GM19099 (cell line): ENCODE results near the gene USP19.

Experiments
- POLR2A ChIP-seq: IDR thresholded peaks from 3 replicates; pipeline ENCODE4 v1.6.1; 2011; ENCODE audit warnings: low read depth; ENCODE audit not compliant: insufficient read length; ENCODE audit errors: extremely low read depth

Gene USP19

DNA sequence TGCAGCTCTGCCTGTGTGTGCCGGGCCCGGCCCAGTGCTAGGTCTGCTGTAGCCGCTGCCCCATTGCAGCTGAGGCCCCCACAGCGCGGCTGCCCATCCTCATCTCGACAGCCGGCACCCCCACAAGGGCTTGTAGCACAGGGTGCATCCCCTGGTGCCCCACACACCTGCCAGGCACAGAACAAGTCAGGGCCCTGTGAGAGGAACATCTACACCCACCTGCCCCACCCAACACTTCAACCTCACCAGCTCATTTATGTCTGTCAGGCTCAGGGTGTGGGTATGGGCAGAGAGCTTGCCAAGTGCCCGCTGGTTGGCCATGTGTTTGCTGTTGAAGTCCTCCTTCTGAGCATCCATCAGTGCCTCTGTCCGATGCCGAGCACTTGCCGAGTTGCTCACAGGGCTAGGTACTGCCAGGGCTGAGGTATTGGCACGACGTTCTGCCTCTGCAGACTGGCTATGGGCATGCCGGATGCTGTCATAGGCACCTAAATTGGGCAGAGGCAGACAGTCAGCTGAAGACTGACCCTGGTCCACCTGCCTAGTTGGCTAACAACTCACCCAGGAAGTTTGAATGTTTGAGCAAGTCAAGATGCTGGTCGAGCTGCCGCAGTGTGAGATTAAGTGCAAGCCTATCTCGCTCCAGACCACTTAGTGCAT lies 2.4 kb upstream of the USP19 start:
- no peak for TF ChIP-seq POLR2A

DNA sequence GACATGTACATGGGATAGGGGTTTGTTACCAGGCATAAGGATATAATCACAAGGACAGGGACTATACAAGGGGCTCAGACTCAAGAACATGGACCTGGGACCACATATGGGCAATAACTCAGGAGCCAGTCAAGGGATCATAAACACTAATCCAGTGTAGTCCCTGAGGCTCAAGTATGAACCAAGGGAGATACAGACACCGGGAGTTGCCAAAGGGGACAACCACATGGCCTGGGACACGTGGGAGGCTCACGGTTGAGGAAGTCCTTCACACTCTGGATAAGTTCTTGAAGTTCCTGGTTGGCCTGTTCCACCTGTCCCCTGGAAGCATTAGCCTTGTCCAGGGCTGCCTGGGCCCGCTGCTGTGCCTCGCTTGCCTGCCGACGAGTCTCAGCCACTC lies 1.8 kb upstream of the USP19 start:
- no peak for TF ChIP-seq POLR2A

DNA sequence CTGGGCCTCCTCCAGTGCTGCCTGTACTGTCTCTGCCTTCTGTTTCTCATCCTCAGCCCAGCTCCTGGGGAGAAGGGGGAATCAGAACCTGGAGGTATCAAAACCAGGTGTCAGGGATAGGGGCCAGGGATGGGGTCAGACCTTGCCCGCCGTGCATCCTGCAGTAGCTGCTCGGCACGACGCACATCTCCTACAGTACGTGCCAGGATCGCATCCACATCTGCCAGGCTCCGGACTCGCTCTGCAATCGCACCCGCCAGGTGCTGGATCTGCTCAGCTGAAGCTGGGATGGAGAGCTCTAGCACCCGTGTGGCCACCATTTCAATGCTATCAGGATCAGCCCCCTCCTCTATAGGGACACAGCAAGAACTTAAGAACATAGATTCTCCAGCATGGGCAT lies 1.4 kb upstream of the USP19 start:
- no peak for TF ChIP-seq POLR2A

DNA sequence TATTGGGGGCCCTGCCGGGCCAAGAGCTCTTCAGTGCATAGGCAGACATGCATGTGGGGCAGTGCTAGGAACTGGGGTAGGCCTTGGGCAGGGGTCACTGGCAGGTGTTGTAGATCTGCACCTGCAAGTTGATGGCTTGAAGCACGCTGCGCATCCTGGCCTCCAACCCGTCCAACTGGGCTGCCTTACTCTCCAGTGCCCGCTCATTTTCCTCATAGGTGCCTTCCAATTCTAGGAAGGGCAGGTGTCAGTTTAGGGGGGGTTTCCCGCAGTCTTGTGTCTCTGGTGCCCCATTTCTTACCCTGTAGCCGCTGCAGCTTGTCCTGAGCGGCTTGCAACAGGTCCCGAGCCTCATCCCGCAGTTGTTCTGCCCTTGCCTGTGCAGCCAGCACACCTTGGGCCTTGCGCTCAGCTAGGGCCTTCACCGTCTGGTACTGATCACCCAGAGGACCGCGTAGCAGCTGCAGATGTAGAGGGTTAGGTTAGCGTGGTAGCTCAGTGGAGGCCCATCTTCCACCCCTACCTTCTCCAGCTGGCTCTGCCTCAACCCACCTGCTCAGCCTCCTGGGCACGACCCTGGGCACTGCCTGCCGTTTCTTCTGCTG lies 611 bp upstream of the USP19 start:
- no peak for TF ChIP-seq POLR2A

DNA sequence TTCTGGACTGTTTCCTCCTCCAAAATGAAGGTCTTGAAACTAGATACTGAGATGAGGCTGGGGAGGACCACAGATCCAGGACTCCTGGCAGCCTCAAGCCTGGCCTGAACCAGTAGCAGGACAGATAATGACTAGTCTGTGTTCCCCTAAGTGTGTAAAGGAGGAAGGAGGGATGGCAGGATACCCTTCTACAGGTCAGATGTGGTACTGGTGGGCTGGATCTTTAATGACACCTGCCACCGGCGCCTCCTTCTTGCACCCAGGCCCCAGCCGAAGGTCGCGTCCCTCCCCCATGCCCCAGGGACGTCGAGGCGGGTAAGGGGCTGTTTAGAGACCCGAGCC lies 556 bp downstream of the USP19 start:
- no peak for TF ChIP-seq POLR2A

DNA sequence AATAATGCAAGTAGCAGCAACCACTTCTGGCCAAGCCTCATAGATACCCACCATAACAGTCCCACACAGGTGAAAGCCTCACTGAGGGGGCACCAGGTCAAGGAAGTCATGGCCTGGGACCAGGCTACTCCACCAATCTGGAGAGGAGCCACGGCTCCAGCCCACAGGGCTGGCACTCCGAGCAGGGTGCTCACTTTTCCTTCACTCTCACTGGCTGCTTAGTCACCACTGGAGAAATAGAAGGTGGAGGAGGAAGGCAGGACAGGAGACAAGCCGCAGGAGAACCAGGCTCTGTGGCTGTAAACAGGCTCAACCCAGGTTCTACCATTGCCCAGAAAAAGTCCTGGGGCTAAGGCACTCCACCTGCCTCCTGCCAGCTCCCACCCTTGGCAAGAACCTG lies 1.2 kb downstream of the USP19 start:
- TF ChIP-seq POLR2A = no peak

DNA sequence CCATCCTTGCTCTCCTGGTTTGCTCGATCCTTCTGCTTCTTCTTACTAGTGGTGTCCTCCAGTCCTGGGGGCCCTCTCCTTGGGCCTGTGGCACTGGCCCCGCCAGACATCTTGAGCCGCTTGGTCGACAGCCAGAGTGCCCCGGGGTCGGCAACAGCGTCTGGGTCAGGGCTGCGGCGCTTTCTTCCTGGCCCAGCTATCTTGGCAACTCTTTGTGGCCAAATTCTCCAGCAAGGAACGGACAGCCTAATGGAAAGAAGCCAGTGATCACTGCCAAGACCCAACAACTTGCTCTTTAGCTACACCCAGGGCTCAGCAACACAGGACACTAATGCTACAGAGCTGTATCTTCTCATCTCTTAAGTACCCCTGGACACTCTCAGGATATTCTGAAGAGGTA lies 1.6 kb downstream of the USP19 start:
- TF ChIP-seq POLR2A = no peak

DNA sequence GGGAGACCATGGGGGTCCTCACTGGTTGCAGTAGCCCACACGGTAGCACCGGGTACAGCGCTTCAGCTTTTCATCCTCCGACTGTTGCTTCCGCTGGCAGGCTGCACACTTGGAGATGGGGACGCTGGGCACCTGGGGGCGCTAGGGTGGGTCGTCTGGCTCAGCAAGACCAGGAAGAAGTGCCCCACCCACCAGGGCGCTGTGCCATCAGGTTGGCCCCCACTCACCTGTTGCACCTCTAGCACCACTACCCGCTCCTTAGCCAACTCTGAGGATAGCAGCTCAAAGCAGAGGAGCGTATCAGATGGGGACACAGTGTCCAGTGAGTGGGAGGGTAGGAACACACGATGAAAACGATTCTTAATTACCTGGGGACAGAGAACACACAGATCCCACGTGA lies 8.4 kb downstream of the USP19 start:
- TF ChIP-seq POLR2A = no peak

DNA sequence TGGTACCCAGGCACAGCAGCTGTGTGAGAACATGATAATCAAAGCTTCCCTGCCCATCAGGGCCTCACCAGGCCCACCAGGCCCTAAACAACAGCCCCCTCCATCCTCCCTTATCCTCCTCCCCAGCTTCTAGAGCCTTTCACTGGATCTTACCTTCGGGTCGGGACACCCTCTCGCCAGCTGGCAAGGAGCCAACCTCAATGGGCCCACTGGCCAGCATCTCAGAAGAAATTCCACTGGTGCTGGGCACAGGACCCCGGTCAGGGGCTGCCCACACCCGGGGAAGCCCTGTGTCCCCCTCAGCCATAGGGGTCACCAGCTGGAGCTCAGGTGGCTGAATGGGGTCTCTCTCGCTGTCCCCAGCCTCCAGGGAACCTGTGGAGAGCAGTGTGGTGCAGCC lies 9.3 kb downstream of the USP19 start:
- no peak for TF ChIP-seq POLR2A

DNA sequence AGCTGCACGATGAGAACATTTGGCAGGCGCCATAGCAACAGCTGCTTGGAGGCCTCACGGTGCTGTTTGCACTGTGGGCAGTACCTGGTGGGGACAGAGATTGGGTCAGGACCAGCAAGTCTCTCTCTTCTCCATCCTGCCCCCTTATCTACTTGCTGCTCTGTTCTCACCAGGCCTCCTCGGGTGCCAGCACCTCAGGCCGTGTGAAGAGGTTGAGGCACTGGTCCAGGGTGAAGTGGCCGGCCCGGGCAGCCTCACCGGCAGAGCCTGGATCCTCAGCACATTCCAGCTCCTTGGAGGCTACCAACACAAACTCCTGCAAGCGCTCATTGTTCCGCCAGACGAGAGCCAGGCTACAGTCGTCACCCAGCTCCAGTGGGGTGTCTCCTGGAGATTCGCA lies 9.8 kb downstream of the USP19 start:
- TF ChIP-seq POLR2A = no peak

DNA sequence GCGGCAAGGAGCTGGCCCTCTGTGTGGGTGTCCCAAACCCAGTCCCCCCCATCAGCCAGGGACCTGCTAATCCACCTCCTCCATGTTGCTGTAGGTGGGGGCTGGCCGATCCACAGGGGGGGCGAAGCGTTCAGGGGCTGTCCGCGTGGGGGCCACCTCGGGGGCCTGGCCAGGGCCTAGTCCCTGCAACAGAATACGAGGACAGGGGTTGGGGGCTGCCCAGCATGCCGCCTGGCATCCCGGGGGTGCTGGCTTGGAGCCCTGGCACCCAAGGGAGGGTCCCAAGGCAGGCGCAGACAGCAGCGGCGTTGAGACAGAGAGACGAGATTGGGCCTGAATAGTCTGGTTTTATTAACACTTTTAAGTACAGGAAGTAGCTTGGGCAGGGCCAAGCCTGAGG lies 12.3 kb downstream of the USP19 start:
- TF ChIP-seq POLR2A = no peak

DNA sequence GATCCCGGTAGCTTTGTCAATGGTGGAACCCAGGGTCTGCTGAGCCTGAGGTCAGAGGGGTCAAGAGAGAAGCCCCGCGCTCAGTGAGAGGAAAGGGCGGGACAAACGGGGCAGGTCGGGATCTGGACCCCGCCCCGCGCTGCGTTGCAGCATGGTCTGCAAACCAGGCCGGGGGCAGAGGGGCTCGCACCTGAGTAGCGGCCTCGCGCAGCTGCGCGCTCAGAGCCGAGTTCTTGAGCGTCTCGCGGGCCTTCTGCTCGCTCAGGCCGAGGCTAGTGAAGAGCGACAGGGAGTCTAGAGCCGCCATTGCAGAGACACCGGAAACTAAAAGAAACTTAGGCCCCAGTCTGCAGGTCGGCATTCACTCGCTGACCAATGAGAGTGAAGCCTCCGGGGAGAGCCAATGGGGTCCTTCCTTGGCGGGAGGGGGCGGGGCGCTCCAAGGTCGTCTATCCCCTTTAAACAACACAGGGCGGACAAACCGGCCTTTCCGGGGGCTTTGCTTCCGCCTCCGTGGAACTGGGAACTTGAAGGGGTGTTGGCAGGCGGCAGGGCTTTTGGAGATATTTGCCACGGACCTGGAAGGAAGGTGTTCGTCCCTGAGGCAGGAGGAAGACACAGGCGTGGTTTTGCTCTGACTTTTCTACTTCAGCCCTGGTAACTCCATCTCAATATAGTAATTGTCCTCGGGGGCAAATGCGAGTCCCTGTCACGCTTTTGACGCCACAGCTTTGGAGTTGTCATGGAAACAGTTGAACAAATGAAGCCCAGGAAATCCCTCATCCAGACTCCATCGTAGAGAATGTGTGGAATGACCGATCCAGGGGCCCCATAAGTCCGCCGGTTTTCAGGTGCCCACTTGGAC lies 16.0 kb downstream of the USP19 start, which contains the start of gene QARS1:
TSS of gene QARS1 (minus strand) at position 331 of the 865 bp plus-strand sequence. CDS start at position 307, 24 bp downstream.
- TF ChIP-seq POLR2A = peak; percentile 89

DNA sequence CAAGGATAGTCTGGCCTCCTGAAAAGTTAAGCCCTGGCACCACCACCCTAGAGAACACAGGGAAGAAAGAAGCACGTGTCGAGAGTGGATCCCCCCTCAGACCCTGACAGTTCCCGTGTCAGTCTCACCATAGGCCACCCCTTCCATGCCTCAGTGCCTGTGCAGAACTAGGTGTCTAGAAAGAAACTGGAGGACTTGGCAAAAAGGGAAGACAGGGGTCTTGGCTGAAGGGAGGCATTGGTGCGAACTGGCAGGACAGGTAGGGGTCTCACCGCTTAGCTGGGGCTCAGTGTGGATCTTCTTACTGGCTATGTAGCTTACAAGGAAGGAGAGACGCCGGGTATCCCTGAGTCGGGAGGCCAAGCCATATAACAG lies 16.6 kb downstream of the USP19 start:
- TF ChIP-seq POLR2A = no peak

DNA sequence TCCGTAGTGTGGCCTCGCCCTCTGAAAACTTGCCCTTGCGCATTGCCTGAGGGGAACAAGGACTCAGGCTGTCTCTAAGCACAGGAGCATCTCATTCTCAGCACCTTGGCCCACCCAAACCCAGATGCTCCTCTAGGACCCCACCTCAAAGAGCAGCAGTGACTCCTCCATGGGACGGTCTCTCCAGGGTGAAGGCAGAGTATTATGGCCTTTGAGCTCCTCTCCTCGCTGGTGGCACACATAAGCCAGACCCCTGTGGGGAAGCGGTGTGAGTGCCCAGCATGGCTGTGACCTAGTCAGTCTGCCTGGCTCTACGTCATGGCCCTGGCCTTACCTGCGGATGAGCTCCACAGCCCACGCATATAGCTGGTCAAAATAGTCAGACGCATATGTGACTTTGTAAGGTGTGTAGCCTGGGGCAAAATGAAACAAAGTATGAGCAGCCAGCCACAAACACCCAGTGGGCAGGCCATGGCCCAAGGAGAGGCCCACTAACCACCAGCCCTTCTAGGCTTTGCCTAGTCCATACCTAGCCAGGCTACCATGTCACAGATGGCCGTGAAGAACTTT lies 20.5 kb downstream of the USP19 start:
- TF ChIP-seq POLR2A = no peak

DNA sequence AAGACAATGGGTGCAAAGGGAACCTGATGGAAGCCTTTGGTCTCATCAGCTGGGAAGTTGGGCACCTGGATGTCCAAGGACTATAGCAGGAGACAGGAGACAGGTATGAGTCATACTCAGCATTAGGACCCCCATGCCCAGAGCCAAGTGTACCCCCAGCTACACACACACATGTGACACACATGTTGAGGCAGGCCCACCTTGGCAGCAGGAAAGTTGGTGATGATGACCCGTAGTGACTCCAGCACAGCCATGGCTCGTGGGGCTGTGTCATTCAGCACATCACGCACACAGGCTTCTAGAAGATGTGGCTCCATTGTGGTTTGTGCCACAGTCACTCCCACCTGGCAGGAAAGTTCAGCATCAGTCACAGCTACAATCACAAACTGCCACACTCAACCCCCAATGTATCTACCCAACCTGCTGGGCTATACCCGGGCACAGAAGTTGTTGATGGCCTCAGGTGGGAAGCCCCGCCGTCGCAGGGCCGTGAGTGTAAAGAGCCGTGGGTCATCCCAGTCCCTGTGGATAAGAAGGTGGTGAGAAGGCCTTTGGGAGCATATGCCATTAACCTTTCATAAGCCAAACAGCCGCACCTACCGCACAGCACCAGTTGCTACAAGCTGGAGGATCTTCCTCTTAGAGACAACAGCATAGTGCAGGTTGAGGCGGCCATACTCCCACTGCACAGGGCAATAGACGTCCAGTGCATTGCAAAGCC lies 21.6 kb downstream of the USP19 start:
- no peak for TF ChIP-seq POLR2A
